IPS DF 6.9 (cell line): ENCODE data around the gene ADARB2.

Experiments
- DNase-seq: peaks from one replicate; pipeline ENCODE4 v3.0.0-alpha.2; 2013; ENCODE audit warnings: low read depth, low spot score
- H3K27ac ChIP-seq: one replicate; pipeline ENCODE4 v1.5.1; 2013; ENCODE audit warnings: low read length, control low read depth
- H3K27me3 ChIP-seq: 2 replicates; pipeline ENCODE4 v1.6.1; 2013; ENCODE audit warnings: mild to moderate bottlenecking, low read length; ENCODE audit not compliant: control insufficient read depth, insufficient read depth
- H3K36me3 ChIP-seq: 2 replicates; pipeline ENCODE4 v1.6.1; 2013; ENCODE audit warnings: low read length; ENCODE audit not compliant: control insufficient read depth, insufficient read depth
- H3K4me1 ChIP-seq: 2 replicates; pipeline ENCODE4 v1.6.1; 2013; ENCODE audit warnings: low read length; ENCODE audit not compliant: control insufficient read depth, insufficient read depth
- H3K4me3 ChIP-seq: 2 replicates; pipeline ENCODE4 v1.5.1; 2013; ENCODE audit warnings: mild to moderate bottlenecking, low read length
- H3K9me3 ChIP-seq: 2 replicates; pipeline ENCODE4 v1.6.1; 2013; ENCODE audit warnings: low read length, inconsistent platforms; ENCODE audit not compliant: control insufficient read depth, insufficient read depth
- WGBS: extraction: QIAGEN DNeasy Blood & Tissue Kit; methylation state at CpG from one replicate; pipeline ENCODE4 v1.1.7; 2013; ENCODE audit warnings: mixed read lengths, missing lambda C conversion rate; ENCODE audit not compliant: insufficient read length, insufficient coverage; 5-methylcytosine and 5-hydroxymethylcytosine counted together

Gene ADARB2

GRCh38 chr10:1196656-1197055 is 540.7 kb downstream of the ADARB2 start:
- no CpG with 5 or more reads among the region's 2 CpGs for WGBS
- Histone ChIP-seq H3K4me1 (peaks cover 7% of the 10 kb centered on the region), H3K27me3 (no peaks in the 10 kb centered on the region; the same call in 1 of the 2 replicates), H3K36me3 (no peaks in the 10 kb centered on the region), H3K4me3 (no peak overlapping the region), H3K27ac (no peak overlapping the region), H3K9me3 (no peaks in the 10 kb centered on the region)
- DNase-seq, result no peak

- WGBS, result no CpG with 5 or more reads among the region's 9 CpGs
- Histone ChIP-seq H3K36me3 (no peaks in the 10 kb centered on the region), H3K9me3 (no peaks in the 10 kb centered on the region), H3K4me1 (peaks cover 7% of the 10 kb centered on the region), H3K27ac (no peak overlapping the region), H3K4me3 (no peak overlapping the region), H3K27me3 (no peaks in the 10 kb centered on the region; the same call in 1 of the 2 replicates)
- DNase-seq, result no peak
These were observed 541.5 kb downstream of the ADARB2 start for GRCh38 chr10:1195828-1196227.

DNA sequence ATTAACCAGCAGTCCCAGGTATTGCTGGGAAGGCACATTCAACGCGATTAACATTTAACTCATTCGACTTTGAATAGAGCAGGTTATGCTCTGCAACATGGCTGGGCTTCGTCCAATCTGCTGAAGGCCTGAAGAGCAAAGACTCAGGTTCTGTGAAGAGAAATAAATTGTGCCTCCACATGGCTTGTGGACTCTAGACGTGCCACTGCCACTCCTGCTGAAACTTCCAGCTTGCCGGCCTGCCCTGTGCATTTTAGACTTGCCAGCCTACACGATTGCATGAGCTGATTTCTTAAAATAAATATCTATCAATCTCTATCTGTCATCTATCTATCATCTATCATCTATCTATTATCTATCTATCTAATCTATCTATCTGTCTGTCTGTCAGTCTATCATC is 543.2 kb downstream of the ADARB2 start:
- Histone ChIP-seq H3K27me3 (no peaks in the 10 kb centered on the region; the same call in 1 of the 2 replicates), H3K36me3 (no peaks in the 10 kb centered on the region), H3K9me3 (no peaks in the 10 kb centered on the region), H3K4me1 (peaks cover 5% of the 10 kb centered on the region), H3K27ac (no peak overlapping the region), H3K4me3 (no peak overlapping the region)
- DNase-seq, result no peak
- no CpG with 5 or more reads among the region's 7 CpGs for WGBS

DNA sequence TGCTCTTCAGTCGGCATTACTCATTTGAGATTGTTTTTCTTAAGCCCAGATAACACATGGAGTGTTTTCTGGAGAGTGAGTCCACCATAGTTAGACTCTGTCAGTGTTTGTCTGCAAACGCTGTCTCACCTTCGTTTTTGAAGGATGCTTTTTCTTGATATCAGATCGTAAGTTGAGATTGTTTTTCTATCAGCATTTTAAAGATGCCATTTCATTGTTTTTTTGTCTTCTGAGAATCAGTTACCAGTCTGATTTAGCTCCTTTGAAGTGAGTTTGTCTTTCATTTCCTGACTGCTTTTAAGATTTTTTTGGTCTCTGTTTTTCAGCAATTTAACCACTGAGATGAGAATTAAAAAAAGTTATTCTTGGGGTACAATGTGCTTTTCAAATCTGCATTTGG is 543.8 kb downstream of the ADARB2 start:
- Histone ChIP-seq H3K27me3 (no peaks in the 10 kb centered on the region; the same call in 1 of the 2 replicates), H3K36me3 (no peaks in the 10 kb centered on the region), H3K9me3 (no peaks in the 10 kb centered on the region), H3K27ac (no peak overlapping the region), H3K4me1 (peaks cover 3% of the 10 kb centered on the region; the same call in 1 of the 2 replicates), H3K4me3 (no peak overlapping the region)
- DNase-seq, result no peak
- WGBS, result no CpG with 5 or more reads among the region's 4 CpGs

DNA sequence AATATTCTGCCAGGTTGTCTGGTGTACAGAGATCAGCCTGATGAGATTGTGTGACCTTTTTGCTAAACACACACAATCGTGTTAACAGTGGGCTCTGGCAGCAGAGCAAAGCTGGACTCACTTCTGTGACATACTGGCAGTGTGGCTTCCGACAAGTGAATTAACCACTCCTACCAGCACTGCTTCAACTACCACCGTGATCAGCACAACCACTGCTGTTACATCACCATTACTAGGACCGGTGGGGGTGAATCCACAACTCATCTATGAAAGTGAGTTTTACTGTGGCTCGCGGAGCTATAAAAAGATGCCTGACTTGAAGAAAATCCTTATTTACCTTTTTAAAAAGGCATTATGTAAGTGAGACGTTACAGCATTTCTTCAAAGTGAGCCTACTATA is 545.6 kb downstream of the ADARB2 start:
- no CpG with 5 or more reads among the region's 7 CpGs for WGBS

GRCh38 chr10:1190791-1191490 is 546.4 kb downstream of the ADARB2 start:
- peaks cover 3% of the 10 kb centered on the region for H3K4me1 ChIP-seq
- DNase-seq, result no peak
- H3K27me3 ChIP-seq, result no peaks in the 10 kb centered on the region; the same call in 1 of the 2 replicates
- no CpG with 5 or more reads among the region's 22 CpGs for WGBS
- H3K4me3 ChIP-seq, result no peak overlapping the region
- no peaks in the 10 kb centered on the region for H3K9me3 ChIP-seq
- no peaks in the 10 kb centered on the region for H3K36me3 ChIP-seq
- no peak overlapping the region for H3K27ac ChIP-seq

More for the DNA sequence above, 545.6 kb downstream of the ADARB2 start:
- Histone ChIP-seq H3K27ac (no peak overlapping the region), H3K4me1 (peaks cover 3% of the 10 kb centered on the region), H3K9me3 (no peaks in the 10 kb centered on the region), H3K4me3 (no peak overlapping the region), H3K27me3 (no peaks in the 10 kb centered on the region; the same call in 1 of the 2 replicates), H3K36me3 (no peaks in the 10 kb centered on the region)
- DNase-seq, result no peak

- H3K4me1 ChIP-seq, result peaks cover 3% of the 10 kb centered on the region
- no peaks in the 10 kb centered on the region for H3K9me3 ChIP-seq
- H3K36me3 ChIP-seq, result no peaks in the 10 kb centered on the region
- H3K27ac ChIP-seq, result no peak overlapping the region
- H3K4me3 ChIP-seq, result no peak overlapping the region
- H3K27me3 ChIP-seq, result no peaks in the 10 kb centered on the region; the same call in 1 of the 2 replicates
- DNase-seq, result no peak
- no CpG with 5 or more reads among the region's 12 CpGs for WGBS
These were observed 547.3 kb downstream of the ADARB2 start for GRCh38 chr10:1190052-1190395.

GRCh38 chr10:1189166-1190051 is 547.9 kb downstream of the ADARB2 start:
- H3K27me3 ChIP-seq, result no peaks in the 10 kb centered on the region; the same call in 1 of the 2 replicates
- no peak for DNase-seq
- peaks cover 3% of the 10 kb centered on the region for H3K4me1 ChIP-seq
- no peaks in the 10 kb centered on the region for H3K36me3 ChIP-seq
- WGBS, result no CpG with 5 or more reads among the region's 26 CpGs
- H3K4me3 ChIP-seq, result no peak overlapping the region
- H3K27ac ChIP-seq, result no peak overlapping the region
- H3K9me3 ChIP-seq, result no peaks in the 10 kb centered on the region

DNA sequence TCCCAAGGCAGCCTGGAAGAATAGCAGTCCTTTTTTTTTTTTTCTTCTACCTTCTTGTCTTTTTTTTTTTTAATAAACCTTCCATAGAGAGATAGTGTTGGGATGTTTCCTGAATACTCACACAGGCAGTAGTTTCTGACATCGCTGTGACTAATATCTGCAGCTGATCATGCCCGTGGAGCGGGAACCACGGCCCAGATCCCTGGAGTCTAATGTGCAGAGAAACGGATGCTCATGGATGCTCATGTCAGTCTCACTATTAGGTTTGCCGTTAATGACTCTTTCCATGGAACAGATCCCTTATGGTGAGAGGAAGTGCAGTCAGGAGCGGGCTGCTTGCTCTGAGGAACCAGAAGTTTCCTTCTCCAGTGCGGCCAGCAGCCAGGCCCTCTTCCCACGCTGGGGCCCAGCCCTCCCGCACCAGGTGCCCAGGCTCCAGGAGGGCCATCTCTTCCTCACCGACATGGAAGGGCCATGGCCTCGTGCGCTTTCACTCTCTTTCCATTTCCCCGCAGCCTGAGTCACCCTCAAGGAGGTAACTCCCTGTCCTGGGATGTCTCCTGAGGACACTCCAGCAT is 548.7 kb downstream of the ADARB2 start:
- H3K4me3 ChIP-seq, result no peak overlapping the region
- no peak for DNase-seq
- H3K4me1 ChIP-seq, result peaks cover 1% of the 10 kb centered on the region; the same call in 1 of the 2 replicates
- H3K27me3 ChIP-seq, result no peaks in the 10 kb centered on the region
- H3K27ac ChIP-seq, result no peak overlapping the region
- no peaks in the 10 kb centered on the region for H3K36me3 ChIP-seq
- WGBS, result no CpG with 5 or more reads among the region's 14 CpGs
- no peaks in the 10 kb centered on the region for H3K9me3 ChIP-seq

DNA sequence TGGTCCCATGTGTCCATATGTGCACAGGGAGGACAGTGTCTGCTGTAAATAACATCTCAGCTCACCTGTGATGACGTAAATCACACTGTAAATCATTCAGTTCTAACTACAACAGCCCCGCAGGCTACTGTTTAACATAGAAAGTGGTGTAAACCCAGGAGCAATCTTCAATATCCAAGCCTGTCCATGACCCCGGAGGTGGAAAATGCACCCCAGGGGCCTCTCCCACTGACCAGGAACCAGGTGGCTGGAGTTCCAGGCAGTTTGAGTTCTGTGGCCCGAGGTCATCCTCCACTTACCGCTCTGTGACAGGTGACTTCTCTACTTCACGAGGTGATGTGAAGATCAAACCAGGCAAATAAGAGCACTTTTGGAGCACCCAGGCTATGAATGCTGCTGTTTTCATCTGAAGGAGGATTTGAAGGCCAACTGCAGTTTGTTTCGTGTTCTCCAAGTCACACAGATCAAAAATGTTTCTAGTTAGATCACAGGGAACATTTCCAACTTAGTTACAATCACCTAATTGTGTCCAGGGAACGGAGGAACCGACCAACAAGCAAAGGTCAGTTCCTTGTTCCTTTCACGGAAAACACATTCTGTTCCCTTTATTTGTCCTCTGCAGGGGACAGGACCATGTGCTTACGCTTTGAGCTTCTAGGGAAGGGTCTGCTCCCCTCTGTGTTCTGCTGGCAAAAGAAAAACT is 549.3 kb downstream of the ADARB2 start:
- no peak overlapping the region for H3K27ac ChIP-seq
- H3K4me3 ChIP-seq, result no peak overlapping the region
- H3K4me1 ChIP-seq, result peaks cover 1% of the 10 kb centered on the region; the same call in 1 of the 2 replicates
- no CpG with 5 or more reads among the region's 11 CpGs for WGBS
- DNase-seq, result no peak
- no peaks in the 10 kb centered on the region for H3K27me3 ChIP-seq
- no peaks in the 10 kb centered on the region for H3K36me3 ChIP-seq
- no peaks in the 10 kb centered on the region for H3K9me3 ChIP-seq
